OCI-LY1 (cell line): Measurements from ENCODE around the gene SUGCT.

Experiments used
- EZH2 ChIP-seq: fragments of 200-600 bp; sonication (generic), shearing (Covaris generic); IDR thresholded peaks from 2 replicates; pipeline ENCODE4 v1.8.0; 2017; ENCODE audit warnings: borderline replicate concordance, mixed run types, mild to moderate bottlenecking, antibody characterized with exemption, low read length, moderate library complexity, mixed read lengths
- TF ChIP-seq, protein P1 (sequence below): fragments of 200-600 bp; sonication (generic), shearing (Covaris generic); IDR thresholded peaks from 2 replicates; pipeline ENCODE4 v1.5.1; 2017; ENCODE audit warnings: mild to moderate bottlenecking, antibody characterized with exemption, low read length, moderate library complexity, mixed read lengths

- TF ChIP-seq, protein P1, sequence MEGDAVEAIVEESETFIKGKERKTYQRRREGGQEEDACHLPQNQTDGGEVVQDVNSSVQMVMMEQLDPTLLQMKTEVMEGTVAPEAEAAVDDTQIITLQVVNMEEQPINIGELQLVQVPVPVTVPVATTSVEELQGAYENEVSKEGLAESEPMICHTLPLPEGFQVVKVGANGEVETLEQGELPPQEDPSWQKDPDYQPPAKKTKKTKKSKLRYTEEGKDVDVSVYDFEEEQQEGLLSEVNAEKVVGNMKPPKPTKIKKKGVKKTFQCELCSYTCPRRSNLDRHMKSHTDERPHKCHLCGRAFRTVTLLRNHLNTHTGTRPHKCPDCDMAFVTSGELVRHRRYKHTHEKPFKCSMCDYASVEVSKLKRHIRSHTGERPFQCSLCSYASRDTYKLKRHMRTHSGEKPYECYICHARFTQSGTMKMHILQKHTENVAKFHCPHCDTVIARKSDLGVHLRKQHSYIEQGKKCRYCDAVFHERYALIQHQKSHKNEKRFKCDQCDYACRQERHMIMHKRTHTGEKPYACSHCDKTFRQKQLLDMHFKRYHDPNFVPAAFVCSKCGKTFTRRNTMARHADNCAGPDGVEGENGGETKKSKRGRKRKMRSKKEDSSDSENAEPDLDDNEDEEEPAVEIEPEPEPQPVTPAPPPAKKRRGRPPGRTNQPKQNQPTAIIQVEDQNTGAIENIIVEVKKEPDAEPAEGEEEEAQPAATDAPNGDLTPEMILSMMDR, result no peak
- no peak for TF ChIP-seq EZH2
Measured at GRCh38 chr7:40571796-40572195, 437.0 kb downstream of the SUGCT start.
